ENCODE data around the gene ALOXE3.
"Not testable (repeated sequence)": the region's sequence is repeated elsewhere in the genome, so short reads cannot be mapped to it uniquely, and the experiment has no call there.

ALOXE3 gene

GRCh38 chr17:8072341-8072728, 46.0 kb downstream of the ALOXE3 start:
- DNase-seq (ENCODE audit: low read depth, low spot score): no peak

- no peak for DNase-seq (ENCODE audit: low read depth, low spot score)
Observed at GRCh38 chr17:8071496-8071895, 46.8 kb downstream of the ALOXE3 start.

GRCh38 chr17:8069587-8069860, 48.8 kb downstream of the ALOXE3 start:
- DNase-seq (ENCODE audit: low read depth, low spot score): no peak

- DNase-seq (ENCODE audit: low read depth, low spot score): no peak
Observed at GRCh38 chr17:8068736-8069586, 49.4 kb downstream of the ALOXE3 start.

GRCh38 chr17:8067806-8068205, 50.5 kb downstream of the ALOXE3 start:
- DNase-seq (ENCODE audit: low read depth, low spot score): no peak

- DNase-seq (ENCODE audit: low read depth, low spot score): no peak
Observed at GRCh38 chr17:8066841-8067775, 51.2 kb downstream of the ALOXE3 start.

- no peak for DNase-seq (ENCODE audit: low read depth, low spot score)
Observed at GRCh38 chr17:8064561-8065019, 53.7 kb downstream of the ALOXE3 start.

- no peak for DNase-seq (ENCODE audit: low read depth, low spot score)
Observed at GRCh38 chr17:8063761-8064534, 54.4 kb downstream of the ALOXE3 start.

GRCh38 chr17:8062807-8063483, 55.4 kb downstream of the ALOXE3 start:
- DNase-seq (ENCODE audit: low read depth, low spot score): no peak

GRCh38 chr17:8062435-8062806, 55.9 kb downstream of the ALOXE3 start:
- no peak for DNase-seq (ENCODE audit: low read depth, low spot score)

- not testable (repeated sequence) for DNase-seq (ENCODE audit: low read depth, low spot score)
Observed at GRCh38 chr17:8061851-8062250, 56.5 kb downstream of the ALOXE3 start.

- DNase-seq (ENCODE audit: low read depth, low spot score): peak; percentile 23
Observed at GRCh38 chr17:8060274-8060673, 58.0 kb downstream of the ALOXE3 start.

GRCh38 chr17:8059131-8059530, 59.2 kb downstream of the ALOXE3 start:
- no peak for DNase-seq (ENCODE audit: low read depth, low spot score)

GRCh38 chr17:8057691-8058114, 60.6 kb downstream of the ALOXE3 start:
- DNase-seq (ENCODE audit: low read depth, low spot score): peak; percentile 13

- DNase-seq (ENCODE audit: low read depth, low spot score): no peak
Observed at GRCh38 chr17:8056976-8057625, 61.2 kb downstream of the ALOXE3 start.

- DNase-seq (ENCODE audit: low read depth, low spot score): no peak
Observed at GRCh38 chr17:8056232-8056975, 61.9 kb downstream of the ALOXE3 start.

GRCh38 chr17:8055851-8056231, 62.5 kb downstream of the ALOXE3 start:
- DNase-seq (ENCODE audit: low read depth, low spot score): no peak

- DNase-seq (ENCODE audit: low read depth, low spot score): no peak
Observed at GRCh38 chr17:8053600-8053999, 64.7 kb downstream of the ALOXE3 start.

GRCh38 chr17:8052256-8053252, 65.8 kb downstream of the ALOXE3 start:
- no peak for DNase-seq (ENCODE audit: low read depth, low spot score)

All from activated CD4-positive, CD25-positive, alpha-beta regulatory T cell treated with anti-CD3 and anti-CD28 coated beads, Interleukin-2, amount 50 U/mL, for 16 hours (primary cell).